K562 (cell line): Measurements from ENCODE around the gene WDR18. TPM values are rescaled to one million over a fixed set of nuclear protein-coding genes. Genes with fewer than 3 reads are reported as not detected.
A peak's percentile ranks its signal among the peaks of the same experiment; 100 is the strongest.

Source experiments
- FOXP1 ChIP-seq: sonication (generic); formaldehyde crosslinking; IDR thresholded peaks from 2 replicates; pipeline ENCODE4 v1.8.0; 2022; ENCODE audit warnings: mild to moderate bottlenecking, missing genetic modification reagents
- MECOM ChIP-seq: fragments of 250-450 bp; sonication (Bioruptor Pico); IDR thresholded peaks from 2 replicates; pipeline ENCODE4 v1.8.0; 2022; ENCODE audit warnings: inconsistent platforms
- NBN ChIP-seq: fragments of 450-650 bp; IDR thresholded peaks from 2 replicates; pipeline ENCODE4 v1.6.1; 2016; ENCODE audit warnings: low read depth, mild to moderate bottlenecking
- RBM22 ChIP-seq: fragments of 200-400 bp; formaldehyde crosslinking; IDR thresholded peaks from 2 replicates; pipeline ENCODE4 v1.6.1; 2018; ENCODE audit warnings: low read length, low read depth; ENCODE audit not compliant: poor library complexity, severe bottlenecking
- SNRNP70 ChIP-seq: fragments of 200-400 bp; formaldehyde crosslinking; optimal IDR thresholded peaks from 2 replicates; pipeline ENCODE3; 2017; ENCODE audit warnings: low read depth, low read length
- SRSF1 ChIP-seq: fragments of 200-400 bp; formaldehyde crosslinking; IDR thresholded peaks from 2 replicates; pipeline ENCODE4 v1.6.1; 2017; ENCODE audit warnings: mild to moderate bottlenecking, low read depth, low read length, moderate library complexity
- TAL1 ChIP-seq: fragments of 450-650 bp; IDR thresholded peaks from 2 replicates; pipeline ENCODE4 v1.6.1; 2016; ENCODE audit warnings: mild to moderate bottlenecking
- ZKSCAN3 ChIP-seq: fragments of 250-450 bp; sonication (Bioruptor Pico); IDR thresholded peaks from 2 replicates; pipeline ENCODE4 v1.4.0; 2020
- ZNF668 ChIP-seq: fragments of 250-450 bp; sonication (Bioruptor Pico); IDR thresholded peaks from 2 replicates; pipeline ENCODE4 v1.8.0; 2022; ENCODE audit warnings: mild to moderate bottlenecking, inconsistent platforms
- polyA plus RNA-seq, 8 experiments: library from polyadenylated mRNA; depleted of rRNA in 4 of 8; stranded (reverse) in 5 of 8; unstranded in 3 of 8; fragments of >200 nt; fragmentation: Nextera tagmentation in 2 of 8; fragmentation: Illumina TruSeq in 1 of 8; extraction: Ambion mirVana in 2 of 8; extraction: Trizol in 1 of 8; gene quantifications; 2 replicates each; pipeline versions ENCODE4 v1.2.1 to v1.2.3, GENCODE V29; 2011 to 2014; ENCODE audit warnings: inconsistent platforms in 1 of 8, missing spikeins in 1 of 8
- total RNA-seq, 7 experiments: library from RNA; depleted of rRNA in 6 of 7; stranded (reverse); fragments of >200 nt in 6 of 7; fragmentation: Illumina TruSeq in 2 of 7; extraction: Trizol in 2 of 7; gene quantifications; 2 replicates each; pipeline versions ENCODE4 v1.2.1 to v1.2.3, GENCODE V29; 2011 to 2021; ENCODE audit warnings: low replicate concordance in 1 of 7
- TF ChIP-seq, protein P1 (sequence below): sonication (generic); formaldehyde crosslinking; IDR thresholded peaks from 2 replicates; pipeline ENCODE4 v1.8.1; 2023; ENCODE audit warnings: missing genetic modification reagents, mild to moderate bottlenecking, borderline replicate concordance
- TF ChIP-seq, protein P2 (sequence below): sonication (generic); formaldehyde crosslinking; IDR thresholded peaks from 2 replicates; pipeline ENCODE4 v1.8.0; 2022; ENCODE audit warnings: mild to moderate bottlenecking, missing genetic modification reagents, borderline replicate concordance
- TF ChIP-seq, protein P3 (sequence below): fragments of 250-450 bp; sonication (Bioruptor Pico); IDR thresholded peaks from 2 replicates; pipeline ENCODE4 v1.9.0; 2021; ENCODE audit warnings: mild to moderate bottlenecking
- TF ChIP-seq, protein P4 (sequence below): fragments of 450-650 bp; formaldehyde crosslinking; IDR thresholded peaks from 2 replicates; pipeline ENCODE4 v1.4.0; 2020; ENCODE audit warnings: mild to moderate bottlenecking, mixed read lengths

WDR18 gene
- total and polyA plus RNA-seq, 9 of the 15 experiments (the other 6 are each of a cell fraction or from before 2014, with no cell fraction given) = 0.65 to 181 (median 30.1) TPM

DNA sequence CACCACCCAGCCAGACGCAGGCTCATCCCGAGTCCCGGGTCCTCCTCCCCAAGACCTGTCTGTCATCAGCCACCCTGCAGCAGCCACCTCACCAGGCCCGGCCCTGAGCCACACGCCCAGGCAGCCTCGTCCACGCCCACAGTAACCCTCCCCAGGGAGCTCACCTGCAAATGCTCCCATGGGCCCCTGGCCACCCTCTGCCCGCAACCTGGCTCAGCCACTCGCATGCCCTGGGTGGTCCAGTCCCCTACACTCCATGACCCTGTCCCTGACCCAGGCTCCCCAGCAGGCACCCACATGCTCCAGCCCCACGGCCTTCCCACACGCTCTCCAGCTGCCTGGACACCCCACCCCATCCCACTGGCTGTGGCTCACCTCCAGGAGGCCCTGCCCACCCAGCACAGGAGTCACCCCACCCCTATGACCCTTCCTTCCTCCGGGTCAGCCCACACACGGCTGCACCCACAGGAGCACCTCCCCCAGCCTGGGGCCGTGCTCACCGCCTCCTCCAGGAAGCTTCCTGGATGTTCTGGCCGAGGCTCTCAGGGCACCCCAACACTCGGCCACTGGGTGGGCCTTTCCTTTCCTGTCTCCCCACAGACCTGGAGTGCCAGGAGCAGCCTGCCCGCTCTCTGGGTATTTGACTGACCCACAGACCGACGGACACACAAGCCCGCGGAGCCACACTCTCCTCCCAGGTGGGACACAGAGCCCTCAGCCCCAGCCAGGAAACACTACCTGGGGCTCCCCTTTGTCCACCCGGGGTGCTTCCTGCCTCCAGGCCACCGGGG lies 33.2 kb downstream of the WDR18 start (continued):
- TF ChIP-seq, protein P1, sequence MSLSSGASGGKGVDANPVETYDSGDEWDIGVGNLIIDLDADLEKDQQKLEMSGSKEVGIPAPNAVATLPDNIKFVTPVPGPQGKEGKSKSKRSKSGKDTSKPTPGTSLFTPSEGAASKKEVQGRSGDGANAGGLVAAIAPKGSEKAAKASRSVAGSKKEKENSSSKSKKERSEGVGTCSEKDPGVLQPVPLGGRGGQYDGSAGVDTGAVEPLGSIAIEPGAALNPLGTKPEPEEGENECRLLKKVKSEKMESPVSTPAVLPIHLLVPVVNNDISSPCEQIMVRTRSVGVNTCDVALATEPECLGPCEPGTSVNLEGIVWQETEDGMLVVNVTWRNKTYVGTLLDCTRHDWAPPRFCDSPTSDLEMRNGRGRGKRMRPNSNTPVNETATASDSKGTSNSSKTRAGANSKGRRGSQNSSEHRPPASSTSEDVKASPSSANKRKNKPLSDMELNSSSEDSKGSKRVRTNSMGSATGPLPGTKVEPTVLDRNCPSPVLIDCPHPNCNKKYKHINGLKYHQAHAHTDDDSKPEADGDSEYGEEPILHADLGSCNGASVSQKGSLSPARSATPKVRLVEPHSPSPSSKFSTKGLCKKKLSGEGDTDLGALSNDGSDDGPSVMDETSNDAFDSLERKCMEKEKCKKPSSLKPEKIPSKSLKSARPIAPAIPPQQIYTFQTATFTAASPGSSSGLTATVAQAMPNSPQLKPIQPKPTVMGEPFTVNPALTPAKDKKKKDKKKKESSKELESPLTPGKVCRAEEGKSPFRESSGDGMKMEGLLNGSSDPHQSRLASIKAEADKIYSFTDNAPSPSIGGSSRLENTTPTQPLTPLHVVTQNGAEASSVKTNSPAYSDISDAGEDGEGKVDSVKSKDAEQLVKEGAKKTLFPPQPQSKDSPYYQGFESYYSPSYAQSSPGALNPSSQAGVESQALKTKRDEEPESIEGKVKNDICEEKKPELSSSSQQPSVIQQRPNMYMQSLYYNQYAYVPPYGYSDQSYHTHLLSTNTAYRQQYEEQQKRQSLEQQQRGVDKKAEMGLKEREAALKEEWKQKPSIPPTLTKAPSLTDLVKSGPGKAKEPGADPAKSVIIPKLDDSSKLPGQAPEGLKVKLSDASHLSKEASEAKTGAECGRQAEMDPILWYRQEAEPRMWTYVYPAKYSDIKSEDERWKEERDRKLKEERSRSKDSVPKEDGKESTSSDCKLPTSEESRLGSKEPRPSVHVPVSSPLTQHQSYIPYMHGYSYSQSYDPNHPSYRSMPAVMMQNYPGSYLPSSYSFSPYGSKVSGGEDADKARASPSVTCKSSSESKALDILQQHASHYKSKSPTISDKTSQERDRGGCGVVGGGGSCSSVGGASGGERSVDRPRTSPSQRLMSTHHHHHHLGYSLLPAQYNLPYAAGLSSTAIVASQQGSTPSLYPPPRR = no peak
- TF ChIP-seq RBM22 (peak; percentile 80), MECOM (CRISPR knock-in tag) (no peak), FOXP1 (CRISPR knock-in tag) (no peak), NBN (no peak), ZKSCAN3 (CRISPR knock-in tag) (no peak), ZNF668 (CRISPR knock-in tag) (no peak), SRSF1 (no peak), SNRNP70 (no peak), TAL1 (no peak)
- TF ChIP-seq, protein P2, sequence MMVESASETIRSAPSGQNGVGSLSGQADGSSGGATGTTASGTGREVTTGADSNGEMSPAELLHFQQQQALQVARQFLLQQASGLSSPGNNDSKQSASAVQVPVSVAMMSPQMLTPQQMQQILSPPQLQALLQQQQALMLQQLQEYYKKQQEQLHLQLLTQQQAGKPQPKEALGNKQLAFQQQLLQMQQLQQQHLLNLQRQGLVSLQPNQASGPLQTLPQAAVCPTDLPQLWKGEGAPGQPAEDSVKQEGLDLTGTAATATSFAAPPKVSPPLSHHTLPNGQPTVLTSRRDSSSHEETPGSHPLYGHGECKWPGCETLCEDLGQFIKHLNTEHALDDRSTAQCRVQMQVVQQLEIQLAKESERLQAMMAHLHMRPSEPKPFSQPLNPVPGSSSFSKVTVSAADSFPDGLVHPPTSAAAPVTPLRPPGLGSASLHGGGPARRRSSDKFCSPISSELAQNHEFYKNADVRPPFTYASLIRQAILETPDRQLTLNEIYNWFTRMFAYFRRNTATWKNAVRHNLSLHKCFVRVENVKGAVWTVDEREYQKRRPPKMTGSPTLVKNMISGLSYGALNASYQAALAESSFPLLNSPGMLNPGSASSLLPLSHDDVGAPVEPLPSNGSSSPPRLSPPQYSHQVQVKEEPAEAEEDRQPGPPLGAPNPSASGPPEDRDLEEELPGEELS (CRISPR knock-in tag) = no peak
- TF ChIP-seq, protein P3, sequence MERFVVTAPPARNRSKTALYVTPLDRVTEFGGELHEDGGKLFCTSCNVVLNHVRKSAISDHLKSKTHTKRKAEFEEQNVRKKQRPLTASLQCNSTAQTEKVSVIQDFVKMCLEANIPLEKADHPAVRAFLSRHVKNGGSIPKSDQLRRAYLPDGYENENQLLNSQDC (CRISPR knock-in tag) = no peak
- TF ChIP-seq, protein P4, sequence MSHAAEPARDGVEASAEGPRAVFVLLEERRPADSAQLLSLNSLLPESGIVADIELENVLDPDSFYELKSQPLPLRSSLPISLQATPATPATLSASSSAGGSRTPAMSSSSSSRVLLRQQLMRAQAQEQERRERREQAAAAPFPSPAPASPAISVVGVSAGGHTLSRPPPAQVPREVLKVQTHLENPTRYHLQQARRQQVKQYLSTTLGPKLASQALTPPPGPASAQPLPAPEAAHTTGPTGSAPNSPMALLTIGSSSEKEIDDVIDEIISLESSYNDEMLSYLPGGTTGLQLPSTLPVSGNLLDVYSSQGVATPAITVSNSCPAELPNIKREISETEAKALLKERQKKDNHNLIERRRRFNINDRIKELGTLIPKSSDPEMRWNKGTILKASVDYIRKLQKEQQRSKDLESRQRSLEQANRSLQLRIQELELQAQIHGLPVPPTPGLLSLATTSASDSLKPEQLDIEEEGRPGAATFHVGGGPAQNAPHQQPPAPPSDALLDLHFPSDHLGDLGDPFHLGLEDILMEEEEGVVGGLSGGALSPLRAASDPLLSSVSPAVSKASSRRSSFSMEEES = no peak
